Panc1 (cell line): ENCODE measurements around the gene CACNA1G. TPM values are rescaled to one million over a fixed set of nuclear protein-coding genes. Genes with fewer than 3 reads are reported as not detected.

Source experiments
- ATAC-seq: fragments of 200-7000 bp; cut with Tn5 transposase; 2 replicates; pipeline ENCODE4 v1.9.1; 2020; ENCODE audit warnings: mild to moderate bottlenecking, moderate library complexity
- BruUV-seq: library from RNA; stranded (reverse); fragments of 400-500 nt; replicated peaks from 2 replicates; lab custom pipeline; 2021; lab: Mats Ljungman, UMichigan
- CTCF ChIA-PET: fragments of 300-600 bp; sonication (Branson Sonifier 250); formaldehyde crosslinking; loops from one replicate; lab custom pipeline; 2022; ENCODE audit warnings: antibody characterized with exemption; lab: Charles Lee
- POLR2A ChIA-PET: fragments of 300-600 bp; sonication (Branson Sonifier 250); formaldehyde crosslinking; loops from one replicate; lab custom pipeline; 2022; ENCODE audit warnings: antibody characterized with exemption; lab: Charles Lee
- DNase-seq: peaks from one replicate; pipeline ENCODE4 v3.0.0-alpha.2; 2010; ENCODE audit warnings: low read depth, low spot score
- H3K27ac ChIP-seq: 2 replicates; pipeline ENCODE4 v1.5.1; 2011; ENCODE audit warnings: mild to moderate bottlenecking, low read length, inconsistent platforms
- H3K27me3 ChIP-seq: fragments of 200-500 bp; sonication (Bioruptor generic); 2 replicates; pipeline ENCODE4 v1.6.0; 2014; ENCODE audit warnings: low read length, inconsistent platforms; ENCODE audit not compliant: control insufficient read depth, insufficient read depth
- H3K36me3 ChIP-seq: fragments of 200-500 bp; sonication (Bioruptor generic); 2 replicates; pipeline ENCODE4 v1.5.1; 2014; ENCODE audit warnings: inconsistent platforms, mild to moderate bottlenecking, low read length, moderate library complexity; ENCODE audit not compliant: control insufficient read depth, insufficient read depth
- H3K4me1 ChIP-seq: 2 replicates; pipeline ENCODE4 v1.5.1; 2011; ENCODE audit warnings: inconsistent platforms, mild to moderate bottlenecking, low read length, moderate library complexity; ENCODE audit not compliant: control insufficient read depth, insufficient read depth
- H3K4me3 ChIP-seq, 2 experiments: 2 replicates each; pipeline ENCODE4 v1.5.1; 2011 to 2012; ENCODE audit warnings: low read depth in 2 of 2, low read length in 2 of 2, mild to moderate bottlenecking in 2 of 2, inconsistent platforms in 1 of 2, moderate library complexity in 1 of 2
- H3K9me3 ChIP-seq: fragments of 200-500 bp; sonication (Bioruptor generic); 2 replicates; pipeline ENCODE4 v1.5.1; 2014; ENCODE audit warnings: low read depth, mild to moderate bottlenecking, inconsistent platforms, low read length, moderate library complexity; ENCODE audit not compliant: control insufficient read depth, insufficient read depth
- POLR2AphosphoS5 ChIP-seq: IDR thresholded peaks from 2 replicates; pipeline ENCODE4 v1.6.1; 2012; ENCODE audit warnings: mild to moderate bottlenecking, low read depth, low read length, moderate library complexity
- SIN3A ChIP-seq: IDR thresholded peaks from 2 replicates; pipeline ENCODE4 v1.6.1; 2012; ENCODE audit warnings: low read depth, mild to moderate bottlenecking, low read length, moderate library complexity, borderline replicate concordance; ENCODE audit not compliant: insufficient read depth
- TCF7L2 ChIP-seq: IDR thresholded peaks from 2 replicates; pipeline ENCODE4 v1.6.1; 2011; ENCODE audit warnings: mild to moderate bottlenecking, low read depth, low read length, inconsistent platforms
- in situ Hi-C: cut with HindIII; loops from 2 replicates; pipeline ENCODE4 v1.10.0; 2016; ENCODE audit warnings: low sequenced_read_pairs, low pct_unique_long_range_greater_than_20kb
- intact Hi-C: fragments of 100-400 bp; cut with micrococcal nuclease; formaldehyde crosslinking; loops from one replicate; pipeline ENCODE4 v1.10.0; 2022; ENCODE audit not compliant: unreplicated experiment
- total RNA-seq: library from RNA; stranded (reverse); gene quantifications from one replicate; pipeline ENCODE4 v1.2.1, GENCODE V29; 2021; ENCODE audit not compliant: unreplicated experiment
- TF ChIP-seq, protein P1 (sequence below): fragments of 450-650 bp; IDR thresholded peaks from 2 replicates; pipeline ENCODE4 v1.5.1; 2017; ENCODE audit warnings: mild to moderate bottlenecking
- TF ChIP-seq, protein P2 (sequence below), 2 experiments: IDR thresholded peaks; 2 replicates each; pipeline ENCODE4 v1.6.1; 2011 to 2012; ENCODE audit warnings: low read depth in 2 of 2, control low read depth in 1 of 2, low read length in 1 of 2, mild to moderate bottlenecking in 1 of 2, moderate library complexity in 1 of 2; ENCODE audit not compliant: insufficient read depth in 1 of 2

Gene CACNA1G
- total RNA-seq, 1 experiment from 2014 or later = 10.0 TPM

DNA sequence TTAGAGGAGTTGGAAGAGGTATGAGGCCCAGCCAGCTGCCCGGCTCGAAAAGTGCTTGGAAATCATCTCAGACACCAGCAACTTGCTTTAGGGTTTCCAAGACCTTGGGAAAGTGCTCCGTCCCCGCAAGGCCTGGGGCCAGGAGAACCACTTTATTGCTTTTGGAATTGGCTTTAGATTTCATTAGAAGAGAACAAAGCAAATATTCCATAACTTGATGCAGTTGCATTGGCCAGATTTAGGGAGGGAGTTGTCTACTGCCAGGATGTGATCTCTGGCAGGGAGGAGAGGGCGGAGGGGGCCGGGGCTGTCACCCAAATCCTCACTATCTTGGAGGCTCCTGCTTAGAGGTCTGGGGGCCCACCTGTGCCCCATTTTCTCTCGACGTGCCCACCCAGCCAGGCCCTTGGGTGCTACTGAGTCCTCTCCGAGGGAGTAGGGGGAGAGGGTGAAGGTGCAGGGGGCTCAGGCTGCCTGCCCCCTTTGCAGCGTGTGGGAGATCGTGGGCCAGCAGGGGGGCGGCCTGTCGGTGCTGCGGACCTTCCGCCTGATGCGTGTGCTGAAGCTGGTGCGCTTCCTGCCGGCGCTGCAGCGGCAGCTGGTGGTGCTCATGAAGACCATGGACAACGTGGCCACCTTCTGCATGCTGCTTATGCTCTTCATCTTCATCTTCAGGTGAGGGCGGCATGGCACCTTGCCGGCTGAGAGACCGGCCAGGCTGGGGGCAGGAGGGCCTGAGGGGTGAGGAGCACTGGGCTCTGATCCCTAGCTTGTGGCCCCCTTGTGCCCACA lies 30.6 kb downstream of the CACNA1G start:
- intact Hi-C loops = no loop called here
- ATAC-seq = no peak
- POLR2A ChIA-PET = no interaction called here
- TF ChIP-seq SIN3A (no peak), TCF7L2 (no peak)
- TF ChIP-seq, protein P1, sequence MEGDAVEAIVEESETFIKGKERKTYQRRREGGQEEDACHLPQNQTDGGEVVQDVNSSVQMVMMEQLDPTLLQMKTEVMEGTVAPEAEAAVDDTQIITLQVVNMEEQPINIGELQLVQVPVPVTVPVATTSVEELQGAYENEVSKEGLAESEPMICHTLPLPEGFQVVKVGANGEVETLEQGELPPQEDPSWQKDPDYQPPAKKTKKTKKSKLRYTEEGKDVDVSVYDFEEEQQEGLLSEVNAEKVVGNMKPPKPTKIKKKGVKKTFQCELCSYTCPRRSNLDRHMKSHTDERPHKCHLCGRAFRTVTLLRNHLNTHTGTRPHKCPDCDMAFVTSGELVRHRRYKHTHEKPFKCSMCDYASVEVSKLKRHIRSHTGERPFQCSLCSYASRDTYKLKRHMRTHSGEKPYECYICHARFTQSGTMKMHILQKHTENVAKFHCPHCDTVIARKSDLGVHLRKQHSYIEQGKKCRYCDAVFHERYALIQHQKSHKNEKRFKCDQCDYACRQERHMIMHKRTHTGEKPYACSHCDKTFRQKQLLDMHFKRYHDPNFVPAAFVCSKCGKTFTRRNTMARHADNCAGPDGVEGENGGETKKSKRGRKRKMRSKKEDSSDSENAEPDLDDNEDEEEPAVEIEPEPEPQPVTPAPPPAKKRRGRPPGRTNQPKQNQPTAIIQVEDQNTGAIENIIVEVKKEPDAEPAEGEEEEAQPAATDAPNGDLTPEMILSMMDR = no peak
- TF ChIP-seq, protein P2, sequence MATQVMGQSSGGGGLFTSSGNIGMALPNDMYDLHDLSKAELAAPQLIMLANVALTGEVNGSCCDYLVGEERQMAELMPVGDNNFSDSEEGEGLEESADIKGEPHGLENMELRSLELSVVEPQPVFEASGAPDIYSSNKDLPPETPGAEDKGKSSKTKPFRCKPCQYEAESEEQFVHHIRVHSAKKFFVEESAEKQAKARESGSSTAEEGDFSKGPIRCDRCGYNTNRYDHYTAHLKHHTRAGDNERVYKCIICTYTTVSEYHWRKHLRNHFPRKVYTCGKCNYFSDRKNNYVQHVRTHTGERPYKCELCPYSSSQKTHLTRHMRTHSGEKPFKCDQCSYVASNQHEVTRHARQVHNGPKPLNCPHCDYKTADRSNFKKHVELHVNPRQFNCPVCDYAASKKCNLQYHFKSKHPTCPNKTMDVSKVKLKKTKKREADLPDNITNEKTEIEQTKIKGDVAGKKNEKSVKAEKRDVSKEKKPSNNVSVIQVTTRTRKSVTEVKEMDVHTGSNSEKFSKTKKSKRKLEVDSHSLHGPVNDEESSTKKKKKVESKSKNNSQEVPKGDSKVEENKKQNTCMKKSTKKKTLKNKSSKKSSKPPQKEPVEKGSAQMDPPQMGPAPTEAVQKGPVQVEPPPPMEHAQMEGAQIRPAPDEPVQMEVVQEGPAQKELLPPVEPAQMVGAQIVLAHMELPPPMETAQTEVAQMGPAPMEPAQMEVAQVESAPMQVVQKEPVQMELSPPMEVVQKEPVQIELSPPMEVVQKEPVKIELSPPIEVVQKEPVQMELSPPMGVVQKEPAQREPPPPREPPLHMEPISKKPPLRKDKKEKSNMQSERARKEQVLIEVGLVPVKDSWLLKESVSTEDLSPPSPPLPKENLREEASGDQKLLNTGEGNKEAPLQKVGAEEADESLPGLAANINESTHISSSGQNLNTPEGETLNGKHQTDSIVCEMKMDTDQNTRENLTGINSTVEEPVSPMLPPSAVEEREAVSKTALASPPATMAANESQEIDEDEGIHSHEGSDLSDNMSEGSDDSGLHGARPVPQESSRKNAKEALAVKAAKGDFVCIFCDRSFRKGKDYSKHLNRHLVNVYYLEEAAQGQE (IDR thresholded peaks at IDR 0.05; ENCODE audit: insufficient read depth in 1 of 2, low read depth in 2 of 2, low read length in 1 of 2) = no peak
- Histone ChIP-seq H3K27ac (no peak overlapping the region), H3K36me3 (no peaks in the 10 kb centered on the region), H3K27me3 (no peaks in the 10 kb centered on the region), H3K9me3 (no peaks in the 10 kb centered on the region), H3K4me1 (no peaks in the 10 kb centered on the region), H3K4me3 (no peak overlapping the region)
- DNase-seq = no peak
- no TSS peak for BruUV-seq
- CTCF ChIA-PET = no interaction called here
- in situ Hi-C loops = no loop called here

DNA sequence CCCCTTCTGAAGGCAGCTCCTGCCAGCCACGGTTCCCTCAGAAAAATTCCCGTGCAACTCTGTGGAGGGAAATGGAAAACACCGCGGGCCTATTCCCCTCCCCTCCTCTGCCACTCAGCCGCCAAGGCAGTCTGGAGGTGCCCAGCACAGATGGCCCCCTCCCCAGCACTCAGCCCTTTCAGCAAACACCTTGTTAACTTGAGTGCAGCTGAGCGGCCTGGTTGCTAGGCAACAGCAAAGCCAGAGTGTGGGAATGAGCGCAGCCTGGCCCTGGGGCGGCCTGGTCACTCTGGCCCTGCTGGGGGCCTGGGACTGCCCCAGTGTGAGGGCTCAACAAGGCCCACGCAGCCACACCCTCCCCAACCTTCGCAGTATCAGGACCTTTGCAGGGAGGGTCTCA lies 32.8 kb downstream of the CACNA1G start:
- Histone ChIP-seq H3K4me3 (no peak overlapping the region), H3K4me1 (no peaks in the 10 kb centered on the region), H3K36me3 (no peaks in the 10 kb centered on the region), H3K27me3 (no peaks in the 10 kb centered on the region), H3K9me3 (no peaks in the 10 kb centered on the region), H3K27ac (no peak overlapping the region)
- ATAC-seq (no peak), DNase-seq (no peak)
- BruUV-seq = no TSS peak
- TF ChIP-seq, protein P2 (IDR thresholded peaks at IDR 0.05; ENCODE audit: insufficient read depth in 1 of 2, low read depth in 2 of 2, low read length in 1 of 2) = no peak
- TF ChIP-seq TCF7L2 (no peak), POLR2AphosphoS5 (no peak), SIN3A (no peak)
- TF ChIP-seq, protein P1 = no peak
- intact Hi-C loops = no loop called here
- ChIA-PET CTCF (no interaction called here), POLR2A (no interaction called here)
- in situ Hi-C loops = no loop called here
